ENCODE measurements around the gene HFM1. TPM values are rescaled to one million over a fixed set of nuclear protein-coding genes. Genes with fewer than 3 reads are reported as not detected.

The HFM1 gene
- total and polyA plus RNA-seq, 10 of the 15 experiments (the other 5 are each of a cell fraction or from before 2014, with no cell fraction given) = not detected

DNA sequence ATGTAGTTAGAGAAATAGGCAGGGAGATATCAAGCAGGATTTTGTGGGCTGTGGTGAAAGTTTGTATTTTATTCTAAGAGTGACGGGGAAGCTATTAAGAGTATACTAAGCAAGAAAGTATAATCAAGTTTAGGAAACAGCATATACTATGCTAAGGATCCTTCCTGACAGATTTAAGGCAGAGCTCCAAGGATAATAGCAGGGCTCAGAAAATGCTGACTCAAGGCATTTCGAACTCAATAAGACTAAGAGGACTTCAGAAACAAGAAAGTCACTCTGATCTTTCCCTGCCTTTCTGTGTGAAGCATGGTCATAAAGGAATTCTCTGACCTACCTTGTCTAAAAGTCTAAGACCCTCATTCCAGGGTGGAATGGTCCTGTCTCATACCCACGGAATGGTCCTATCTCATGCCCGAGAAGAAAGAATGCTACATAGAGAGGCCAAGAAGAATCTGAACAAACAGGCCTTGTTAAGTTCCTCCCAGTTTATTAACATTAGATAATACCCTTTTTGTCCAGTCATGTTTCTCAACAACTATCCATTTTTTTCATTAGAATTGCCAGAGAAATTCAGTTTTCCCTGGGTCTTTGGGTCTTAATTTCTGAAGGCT lies 59.1 kb downstream of the HFM1 start:
- no peak overlapping the region for H3K9ac ChIP-seq (ENCODE audit: control insufficient read depth, insufficient read depth, low read length)
- DNase-seq (ENCODE audit: low read depth, low spot score) (no peak), FAIRE-seq (no peak), ATAC-seq (no peak)
- POLR2A ChIA-PET = no interaction called here
- no peak overlapping the region for H2AFZ ChIP-seq (ENCODE audit: control insufficient read depth, low read depth, low read length)
- WGBS (ENCODE audit: insufficient coverage, insufficient replicate concordance, low lambda C conversion rate, missing lambda C conversion rate) = 41% methylated on average over 4 of the region's 4 CpGs
- H4K20me1 ChIP-seq (ENCODE audit: control insufficient read depth, insufficient read depth) = no peaks in the 10 kb centered on the region
- RAD21 ChIA-PET (ENCODE audit: unreplicated experiment) = no interaction called here
- intact Hi-C loops (cut with micrococcal nuclease; ENCODE audit: unreplicated experiment) (no loop called here), in situ Hi-C loops (cut with MboI) (no loop called here)
- H3K4me3 ChIP-seq = no peak overlapping the region
- no peaks in the 10 kb centered on the region for H3K27me3 ChIP-seq (replicated peaks in 1 of 2; ENCODE audit: control insufficient read depth in 2 of 2, insufficient read depth in 2 of 2, low read length in 1 of 2)
- no TSS peak for BruUV-seq (replicated peaks)
- no peaks in the 10 kb centered on the region for H3K36me3 ChIP-seq (ENCODE audit: control insufficient read depth in 2 of 2, insufficient read depth in 2 of 2, low read length in 1 of 2)
- H3K4me2 ChIP-seq (ENCODE audit: control insufficient read depth, insufficient read depth) = no peak overlapping the region
- H3K79me2 ChIP-seq (ENCODE audit: control insufficient read depth, insufficient read depth, low read length) = no peaks in the 10 kb centered on the region
- SMC1A ChIA-PET (ENCODE audit: uncharacterized antibody, unreplicated experiment) = no interaction called here
- no peaks in the 10 kb centered on the region for H3K9me3 ChIP-seq (replicated peaks; ENCODE audit: control insufficient read depth, insufficient read depth, low read length)
- CTCF ChIA-PET = interaction anchor here (0.6 kb wide), 1 partner anchor 1215 kb away, joined by 4 read pairs; no protein-coding TSS in a partner anchor
- no peak overlapping the region for H3K27ac ChIP-seq (ENCODE audit: control insufficient read depth, insufficient read depth)
- no peaks in the 10 kb centered on the region for H3K4me1 ChIP-seq (ENCODE audit: control insufficient read depth, insufficient read depth, low read length)
- TF ChIP-seq, protein P1, sequence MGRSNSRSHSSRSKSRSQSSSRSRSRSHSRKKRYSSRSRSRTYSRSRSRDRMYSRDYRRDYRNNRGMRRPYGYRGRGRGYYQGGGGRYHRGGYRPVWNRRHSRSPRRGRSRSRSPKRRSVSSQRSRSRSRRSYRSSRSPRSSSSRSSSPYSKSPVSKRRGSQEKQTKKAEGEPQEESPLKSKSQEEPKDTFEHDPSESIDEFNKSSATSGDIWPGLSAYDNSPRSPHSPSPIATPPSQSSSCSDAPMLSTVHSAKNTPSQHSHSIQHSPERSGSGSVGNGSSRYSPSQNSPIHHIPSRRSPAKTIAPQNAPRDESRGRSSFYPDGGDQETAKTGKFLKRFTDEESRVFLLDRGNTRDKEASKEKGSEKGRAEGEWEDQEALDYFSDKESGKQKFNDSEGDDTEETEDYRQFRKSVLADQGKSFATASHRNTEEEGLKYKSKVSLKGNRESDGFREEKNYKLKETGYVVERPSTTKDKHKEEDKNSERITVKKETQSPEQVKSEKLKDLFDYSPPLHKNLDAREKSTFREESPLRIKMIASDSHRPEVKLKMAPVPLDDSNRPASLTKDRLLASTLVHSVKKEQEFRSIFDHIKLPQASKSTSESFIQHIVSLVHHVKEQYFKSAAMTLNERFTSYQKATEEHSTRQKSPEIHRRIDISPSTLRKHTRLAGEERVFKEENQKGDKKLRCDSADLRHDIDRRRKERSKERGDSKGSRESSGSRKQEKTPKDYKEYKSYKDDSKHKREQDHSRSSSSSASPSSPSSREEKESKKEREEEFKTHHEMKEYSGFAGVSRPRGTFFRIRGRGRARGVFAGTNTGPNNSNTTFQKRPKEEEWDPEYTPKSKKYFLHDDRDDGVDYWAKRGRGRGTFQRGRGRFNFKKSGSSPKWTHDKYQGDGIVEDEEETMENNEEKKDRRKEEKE (IDR thresholded peaks at IDR 0.05) = no peak
- TF ChIP-seq, protein P2, sequence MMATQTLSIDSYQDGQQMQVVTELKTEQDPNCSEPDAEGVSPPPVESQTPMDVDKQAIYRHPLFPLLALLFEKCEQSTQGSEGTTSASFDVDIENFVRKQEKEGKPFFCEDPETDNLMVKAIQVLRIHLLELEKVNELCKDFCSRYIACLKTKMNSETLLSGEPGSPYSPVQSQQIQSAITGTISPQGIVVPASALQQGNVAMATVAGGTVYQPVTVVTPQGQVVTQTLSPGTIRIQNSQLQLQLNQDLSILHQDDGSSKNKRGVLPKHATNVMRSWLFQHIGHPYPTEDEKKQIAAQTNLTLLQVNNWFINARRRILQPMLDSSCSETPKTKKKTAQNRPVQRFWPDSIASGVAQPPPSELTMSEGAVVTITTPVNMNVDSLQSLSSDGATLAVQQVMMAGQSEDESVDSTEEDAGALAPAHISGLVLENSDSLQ (IDR thresholded peaks at IDR 0.05) = no peak
- TF ChIP-seq, protein P3, sequence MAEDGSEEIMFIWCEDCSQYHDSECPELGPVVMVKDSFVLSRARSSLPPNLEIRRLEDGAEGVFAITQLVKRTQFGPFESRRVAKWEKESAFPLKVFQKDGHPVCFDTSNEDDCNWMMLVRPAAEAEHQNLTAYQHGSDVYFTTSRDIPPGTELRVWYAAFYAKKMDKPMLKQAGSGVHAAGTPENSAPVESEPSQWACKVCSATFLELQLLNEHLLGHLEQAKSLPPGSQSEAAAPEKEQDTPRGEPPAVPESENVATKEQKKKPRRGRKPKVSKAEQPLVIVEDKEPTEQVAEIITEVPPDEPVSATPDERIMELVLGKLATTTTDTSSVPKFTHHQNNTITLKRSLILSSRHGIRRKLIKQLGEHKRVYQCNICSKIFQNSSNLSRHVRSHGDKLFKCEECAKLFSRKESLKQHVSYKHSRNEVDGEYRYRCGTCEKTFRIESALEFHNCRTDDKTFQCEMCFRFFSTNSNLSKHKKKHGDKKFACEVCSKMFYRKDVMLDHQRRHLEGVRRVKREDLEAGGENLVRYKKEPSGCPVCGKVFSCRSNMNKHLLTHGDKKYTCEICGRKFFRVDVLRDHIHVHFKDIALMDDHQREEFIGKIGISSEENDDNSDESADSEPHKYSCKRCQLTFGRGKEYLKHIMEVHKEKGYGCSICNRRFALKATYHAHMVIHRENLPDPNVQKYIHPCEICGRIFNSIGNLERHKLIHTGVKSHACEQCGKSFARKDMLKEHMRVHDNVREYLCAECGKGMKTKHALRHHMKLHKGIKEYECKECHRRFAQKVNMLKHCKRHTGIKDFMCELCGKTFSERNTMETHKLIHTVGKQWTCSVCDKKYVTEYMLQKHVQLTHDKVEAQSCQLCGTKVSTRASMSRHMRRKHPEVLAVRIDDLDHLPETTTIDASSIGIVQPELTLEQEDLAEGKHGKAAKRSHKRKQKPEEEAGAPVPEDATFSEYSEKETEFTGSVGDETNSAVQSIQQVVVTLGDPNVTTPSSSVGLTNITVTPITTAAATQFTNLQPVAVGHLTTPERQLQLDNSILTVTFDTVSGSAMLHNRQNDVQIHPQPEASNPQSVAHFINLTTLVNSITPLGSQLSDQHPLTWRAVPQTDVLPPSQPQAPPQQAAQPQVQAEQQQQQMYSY (CRISPR knock-in tag; IDR thresholded peaks at IDR 0.05) = no peak
- TF ChIP-seq KDM1A (IDR thresholded peaks at IDR 0.05; ENCODE audit: borderline replicate concordance) (no peak), FOS (IDR thresholded peaks at IDR 0.05; ENCODE audit: borderline replicate concordance, extremely low read depth, insufficient read length) (no peak), ASH2L (IDR thresholded peaks at IDR 0.05; ENCODE audit: borderline replicate concordance, low read depth) (no peak), RCOR1 (conservative IDR thresholded peaks at IDR 0.05; ENCODE audit: low read depth, low read length) (no peak)
- TF ChIP-seq, protein P4, sequence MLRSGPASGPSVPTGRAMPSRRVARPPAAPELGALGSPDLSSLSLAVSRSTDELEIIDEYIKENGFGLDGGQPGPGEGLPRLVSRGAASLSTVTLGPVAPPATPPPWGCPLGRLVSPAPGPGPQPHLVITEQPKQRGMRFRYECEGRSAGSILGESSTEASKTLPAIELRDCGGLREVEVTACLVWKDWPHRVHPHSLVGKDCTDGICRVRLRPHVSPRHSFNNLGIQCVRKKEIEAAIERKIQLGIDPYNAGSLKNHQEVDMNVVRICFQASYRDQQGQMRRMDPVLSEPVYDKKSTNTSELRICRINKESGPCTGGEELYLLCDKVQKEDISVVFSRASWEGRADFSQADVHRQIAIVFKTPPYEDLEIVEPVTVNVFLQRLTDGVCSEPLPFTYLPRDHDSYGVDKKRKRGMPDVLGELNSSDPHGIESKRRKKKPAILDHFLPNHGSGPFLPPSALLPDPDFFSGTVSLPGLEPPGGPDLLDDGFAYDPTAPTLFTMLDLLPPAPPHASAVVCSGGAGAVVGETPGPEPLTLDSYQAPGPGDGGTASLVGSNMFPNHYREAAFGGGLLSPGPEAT (IDR thresholded peaks at IDR 0.05; ENCODE audit: low read depth) = no peak
- TF ChIP-seq, protein P5, sequence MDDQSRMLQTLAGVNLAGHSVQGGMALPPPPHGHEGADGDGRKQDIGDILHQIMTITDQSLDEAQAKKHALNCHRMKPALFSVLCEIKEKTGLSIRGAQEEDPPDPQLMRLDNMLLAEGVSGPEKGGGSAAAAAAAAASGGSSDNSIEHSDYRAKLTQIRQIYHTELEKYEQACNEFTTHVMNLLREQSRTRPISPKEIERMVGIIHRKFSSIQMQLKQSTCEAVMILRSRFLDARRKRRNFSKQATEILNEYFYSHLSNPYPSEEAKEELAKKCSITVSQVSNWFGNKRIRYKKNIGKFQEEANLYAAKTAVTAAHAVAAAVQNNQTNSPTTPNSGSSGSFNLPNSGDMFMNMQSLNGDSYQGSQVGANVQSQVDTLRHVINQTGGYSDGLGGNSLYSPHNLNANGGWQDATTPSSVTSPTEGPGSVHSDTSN (IDR thresholded peaks at IDR 0.05; ENCODE audit: insufficient replicate concordance, low read depth, low read length) = no peak
- TF ChIP-seq, protein P6, sequence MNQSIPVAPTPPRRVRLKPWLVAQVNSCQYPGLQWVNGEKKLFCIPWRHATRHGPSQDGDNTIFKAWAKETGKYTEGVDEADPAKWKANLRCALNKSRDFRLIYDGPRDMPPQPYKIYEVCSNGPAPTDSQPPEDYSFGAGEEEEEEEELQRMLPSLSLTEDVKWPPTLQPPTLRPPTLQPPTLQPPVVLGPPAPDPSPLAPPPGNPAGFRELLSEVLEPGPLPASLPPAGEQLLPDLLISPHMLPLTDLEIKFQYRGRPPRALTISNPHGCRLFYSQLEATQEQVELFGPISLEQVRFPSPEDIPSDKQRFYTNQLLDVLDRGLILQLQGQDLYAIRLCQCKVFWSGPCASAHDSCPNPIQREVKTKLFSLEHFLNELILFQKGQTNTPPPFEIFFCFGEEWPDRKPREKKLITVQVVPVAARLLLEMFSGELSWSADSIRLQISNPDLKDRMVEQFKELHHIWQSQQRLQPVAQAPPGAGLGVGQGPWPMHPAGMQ (IDR thresholded peaks at IDR 0.05; ENCODE audit: borderline replicate concordance) = no peak

Measured in GM12878 (cell line).